OCI-LY7 (cell line): ENCODE results near the gene F3.

ENCODE experiments used
- CTCF ChIP-seq: fragments of 200-600 bp; sonication (generic); conservative IDR thresholded peaks from 2 replicates; pipeline ENCODE4 v1.5.1; 2014; ENCODE audit warnings: mild to moderate bottlenecking, antibody characterized with exemption, low read length, moderate library complexity, mixed read lengths
- EZH2phosphoT487 ChIP-seq: fragments of 200-600 bp; sonication (generic); IDR thresholded peaks from 2 replicates; pipeline ENCODE4 v1.6.1; 2018; ENCODE audit warnings: low read depth, borderline replicate concordance, mild to moderate bottlenecking, mixed run types, antibody characterized with exemption, low read length, moderate library complexity, mixed read lengths

DNA sequence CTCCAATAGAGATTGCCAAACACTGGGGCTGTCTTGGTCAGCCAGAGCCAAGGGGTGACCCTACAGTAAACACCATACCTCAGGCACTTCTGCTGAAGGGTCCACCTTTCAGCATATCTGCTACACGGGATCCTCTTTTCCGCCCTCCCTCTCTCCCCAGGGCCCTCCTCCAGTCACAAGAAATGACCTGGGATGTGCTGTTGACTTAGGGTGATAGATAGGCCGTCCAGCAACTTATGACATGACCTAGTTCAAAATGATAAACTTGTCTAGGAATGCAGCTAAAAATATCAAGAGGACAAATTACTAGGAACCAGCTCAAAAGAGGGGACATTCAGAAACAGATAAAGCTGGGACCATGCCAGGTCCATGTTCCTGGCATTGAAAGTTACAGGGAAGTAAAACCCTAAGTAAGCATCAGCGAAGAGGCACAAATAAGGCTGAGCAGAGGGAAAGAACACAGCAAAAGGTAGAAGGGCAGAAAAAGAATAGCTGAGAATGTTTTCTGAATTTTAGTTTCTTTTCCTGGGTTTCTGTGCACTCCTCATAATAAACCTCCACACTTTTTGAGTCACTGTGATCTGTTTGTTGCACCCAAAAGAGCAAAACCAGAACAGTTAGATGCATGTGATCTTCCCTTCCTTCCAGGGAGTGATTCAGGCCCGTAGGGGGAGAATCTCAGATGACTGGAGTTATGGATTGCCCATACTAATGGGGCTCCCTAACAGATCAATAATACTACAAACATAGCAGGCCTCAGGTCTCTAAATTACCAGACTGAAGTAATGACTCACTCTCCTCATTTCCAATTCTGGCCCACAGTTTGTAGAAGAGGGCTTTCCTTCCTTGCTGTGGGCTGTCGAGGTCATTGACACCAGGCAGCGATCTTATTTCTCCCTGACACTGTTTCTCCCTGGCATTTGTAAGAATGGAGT is 48.9 kb upstream of the F3 start:
- TF ChIP-seq CTCF (no peak), EZH2phosphoT487 (no peak)
